ENCODE measurements around the gene UBXN4. TPM values are rescaled to one million over a fixed set of nuclear protein-coding genes. Genes with fewer than 3 reads are reported as not detected.

Gene UBXN4
- total RNA-seq, 1 experiment from 2014 or later = 65.4 TPM

DNA sequence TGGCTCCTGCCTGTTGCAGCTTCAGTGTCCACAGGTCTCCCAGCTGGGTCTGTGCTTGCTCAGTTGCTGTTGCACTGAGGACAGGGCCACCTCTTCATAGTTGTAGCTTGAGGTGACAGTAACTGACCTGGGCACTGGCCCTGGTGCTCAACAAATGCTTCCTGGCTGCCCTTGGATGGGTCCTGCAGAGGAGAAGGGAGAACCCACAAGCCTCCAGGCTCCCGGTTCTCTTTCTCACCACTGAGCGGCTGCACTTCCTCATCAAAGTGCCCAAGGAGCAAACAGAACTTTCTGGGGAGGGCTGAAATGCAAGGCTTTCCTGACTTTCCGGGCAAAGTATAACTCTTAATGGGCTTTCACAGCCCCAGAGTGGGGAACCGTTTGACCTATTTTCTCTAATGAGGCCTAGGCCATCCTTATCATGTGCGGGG lies 56.6 kb downstream of the UBXN4 start:
- Mint-ChIP-seq H3K27me3 (ENCODE audit: low read depth) (peaks cover 2% of the 10 kb centered on the region), H3K36me3 (ENCODE audit: insufficient read depth in 1 of 3, low read depth in 3 of 3) (peaks cover 0 to 19% (median 17%) of the 10 kb centered on the region in 3 experiments; a peak in 6 of 7 replicates), H3K4me1 (peaks cover 7 to 8% of the 10 kb centered on the region in 2 experiments; a peak in 3 of 4 replicates), H3K9me3 (peaks cover 25 to 27% of the 10 kb centered on the region in 2 experiments), H3K27ac (no peak overlapping the region), H3K4me3 (no peak overlapping the region)
- Histone ChIP-seq H3K4ac (ENCODE audit: low read depth, low read length) (no peak overlapping the region), H3K27ac (ENCODE audit: insufficient read length, low read depth, low read length) (no peak overlapping the region), H4K5ac (ENCODE audit: insufficient read length, low read depth, low read length) (no peak overlapping the region), H2BK5ac (ENCODE audit: insufficient read length, low read length) (no peak overlapping the region), H3K56ac (ENCODE audit: insufficient read length, low read depth, low read length) (no peak overlapping the region), H3K23ac (ENCODE audit: insufficient read length, low read depth, low read length) (no peak overlapping the region), H3K23me2 (ENCODE audit: insufficient read length, low read depth, low read length, poor library complexity, severe bottlenecking) (no peaks in the 10 kb centered on the region), H3K4me1 (ENCODE audit: insufficient read depth, low read length) (no peaks in the 10 kb centered on the region), H3K79me2 (ENCODE audit: insufficient read depth, low read length) (no peaks in the 10 kb centered on the region), H3K18ac (ENCODE audit: insufficient read length, low read depth, low read length) (no peak overlapping the region), H4K8ac (replicated peaks; ENCODE audit: insufficient read length, low read depth, low read length) (no peak overlapping the region), H3K9me3 (ENCODE audit: control insufficient read depth, low read depth, low read length) (no peaks in the 10 kb centered on the region), H3T11ph (ENCODE audit: low read length) (no peak overlapping the region), H2BK120ac (ENCODE audit: low read depth, low read length, poor library complexity, severe bottlenecking) (no peak overlapping the region), H2AK5ac (ENCODE audit: insufficient read length, low read length) (no peak overlapping the region), H2BK20ac (ENCODE audit: low read depth, low read length, poor library complexity, severe bottlenecking) (no peak overlapping the region), H4K20me1 (ENCODE audit: control insufficient read depth, insufficient read depth, insufficient read length) (no peaks in the 10 kb centered on the region), H3K79me1 (ENCODE audit: insufficient read depth, low read depth, low read length, poor library complexity, severe bottlenecking) (no peaks in the 10 kb centered on the region), H3K9ac (ENCODE audit: extremely low read depth, insufficient read length, low read length) (no peak overlapping the region), H3K27me3 (ENCODE audit: insufficient read depth, low read length) (no peaks in the 10 kb centered on the region), H3K14ac (ENCODE audit: insufficient read depth, low read length) (no peak overlapping the region), H2BK12ac (ENCODE audit: insufficient read length, low read depth, low read length) (no peak overlapping the region), H4K91ac (ENCODE audit: insufficient read length, low read depth, low read length) (no peak overlapping the region), H3K4me2 (ENCODE audit: insufficient read depth, insufficient read length, low read length) (no peak overlapping the region), H2BK15ac (ENCODE audit: low read depth, low read length) (no peak overlapping the region), H2AFZ (ENCODE audit: low read length) (no peak overlapping the region)
- DNase-seq = no peak
- TF ChIP-seq, protein P1, sequence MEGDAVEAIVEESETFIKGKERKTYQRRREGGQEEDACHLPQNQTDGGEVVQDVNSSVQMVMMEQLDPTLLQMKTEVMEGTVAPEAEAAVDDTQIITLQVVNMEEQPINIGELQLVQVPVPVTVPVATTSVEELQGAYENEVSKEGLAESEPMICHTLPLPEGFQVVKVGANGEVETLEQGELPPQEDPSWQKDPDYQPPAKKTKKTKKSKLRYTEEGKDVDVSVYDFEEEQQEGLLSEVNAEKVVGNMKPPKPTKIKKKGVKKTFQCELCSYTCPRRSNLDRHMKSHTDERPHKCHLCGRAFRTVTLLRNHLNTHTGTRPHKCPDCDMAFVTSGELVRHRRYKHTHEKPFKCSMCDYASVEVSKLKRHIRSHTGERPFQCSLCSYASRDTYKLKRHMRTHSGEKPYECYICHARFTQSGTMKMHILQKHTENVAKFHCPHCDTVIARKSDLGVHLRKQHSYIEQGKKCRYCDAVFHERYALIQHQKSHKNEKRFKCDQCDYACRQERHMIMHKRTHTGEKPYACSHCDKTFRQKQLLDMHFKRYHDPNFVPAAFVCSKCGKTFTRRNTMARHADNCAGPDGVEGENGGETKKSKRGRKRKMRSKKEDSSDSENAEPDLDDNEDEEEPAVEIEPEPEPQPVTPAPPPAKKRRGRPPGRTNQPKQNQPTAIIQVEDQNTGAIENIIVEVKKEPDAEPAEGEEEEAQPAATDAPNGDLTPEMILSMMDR (conservative IDR thresholded peaks at IDR 0.05) = no peak
- WGBS (ENCODE audit: extremely low coverage, insufficient read length, low lambda C conversion rate) = no CpG with 5 or more reads among the region's 5 CpGs

Measured in H9 (cell line).